22Rv1 (cell line): ENCODE data around the gene CBFA2T2.
A peak's percentile ranks its signal among the peaks of the same experiment; 100 is the strongest.

Source experiments
- H3K27ac ChIP-seq: fragments of 450-650 bp; 2 replicates; pipeline ENCODE4 v1.5.1; 2017
- CTCF ChIP-seq: fragments of 450-650 bp; IDR thresholded peaks from 2 replicates; pipeline ENCODE4 v1.5.1; 2017; ENCODE audit warnings: mild to moderate bottlenecking
- ZFX ChIP-seq: fragments of 450-650 bp; IDR thresholded peaks from 2 replicates; pipeline ENCODE4 v1.6.1; 2017; ENCODE audit warnings: antibody characterized with exemption, borderline replicate concordance

Gene CBFA2T2

GRCh38 chr20:33649201-33649681, 159.3 kb downstream of the CBFA2T2 start:
- peak overlapping the region; percentile 90 for H3K27ac ChIP-seq
- no peak for TF ChIP-seq ZFX
- TF ChIP-seq CTCF, result no peak

GRCh38 chr20:33650111-33650752, 160.3 kb downstream of the CBFA2T2 start:
- H3K27ac ChIP-seq, result peak overlapping the region; percentile 90
- TF ChIP-seq ZFX (no peak), CTCF (no peak)

GRCh38 chr20:33650753-33651561, 161.1 kb downstream of the CBFA2T2 start:
- peak overlapping the region; percentile 90 for H3K27ac ChIP-seq
- TF ChIP-seq ZFX (no peak), CTCF (no peak)

GRCh38 chr20:33651562-33652048, 161.7 kb downstream of the CBFA2T2 start:
- peak overlapping the region; percentile 90 for H3K27ac ChIP-seq
- TF ChIP-seq CTCF (no peak), ZFX (no peak)

- TF ChIP-seq CTCF (peak; percentile 81), ZFX (no peak)
- peak overlapping the region; percentile 90 for H3K27ac ChIP-seq
Observed at GRCh38 chr20:33653218-33653899, 163.5 kb downstream of the CBFA2T2 start.

- peak overlapping the region; percentile 90 for H3K27ac ChIP-seq
- TF ChIP-seq CTCF (no peak), ZFX (no peak)
Observed at GRCh38 chr20:33653900-33654596, 164.2 kb downstream of the CBFA2T2 start.
